SK-N-MC (cell line): ENCODE data around the gene FGG.

Experiments
- DNase-seq: peaks from one replicate; pipeline ENCODE4 v3.0.0-alpha.2; 2011; ENCODE audit warnings: low read depth, low spot score
- H3K27ac ChIP-seq: fragments of 200-600 bp; sonication (generic); 2 replicates; pipeline ENCODE4 v1.5.1; 2016; ENCODE audit warnings: mixed run types
- H3K36me3 ChIP-seq: fragments of 200-600 bp; sonication (generic); 2 replicates; pipeline ENCODE4 v1.6.1; 2017; ENCODE audit warnings: antibody characterized with exemption, low read length, mixed read lengths; ENCODE audit not compliant: insufficient read depth
- H3K4me3 ChIP-seq: fragments of 200-600 bp; sonication (generic); 2 replicates; pipeline ENCODE4 v1.5.1; 2016
- H3K9ac ChIP-seq: fragments of 200-600 bp; sonication (generic); 2 replicates; pipeline ENCODE4 v1.8.0; 2017; ENCODE audit warnings: mixed run types, mixed read lengths; ENCODE audit not compliant: insufficient read length
- H3K9me3 ChIP-seq: fragments of 200-600 bp; sonication (generic); 2 replicates; pipeline ENCODE4 v1.6.1; 2017; ENCODE audit warnings: low read depth, mild to moderate bottlenecking, antibody characterized with exemption, low read length, moderate library complexity, mixed read lengths
- EZH2 ChIP-seq: fragments of 200-600 bp; sonication (generic); IDR thresholded peaks from one replicate; pipeline ENCODE4 v1.6.1; 2017; ENCODE audit warnings: antibody characterized with exemption
- FOXP2 ChIP-seq: optimal IDR thresholded peaks from 2 replicates; pipeline ENCODE3; 2011; ENCODE audit warnings: mild to moderate bottlenecking, moderate library complexity; ENCODE audit not compliant: insufficient read depth; ENCODE audit errors: extremely low read length, control extremely low read depth
- POLR2AphosphoS5 ChIP-seq: IDR thresholded peaks from 2 replicates; pipeline ENCODE4 v1.6.1; 2012; ENCODE audit warnings: mild to moderate bottlenecking, low read depth, low read length, borderline replicate concordance

Gene FGG

GRCh38 chr4:154584259-154584658 lies 28.2 kb downstream of the FGG start:
- Histone ChIP-seq H3K27ac (no peak overlapping the region), H3K9me3 (no peaks in the 10 kb centered on the region), H3K4me3 (no peak overlapping the region), H3K9ac (no peak overlapping the region), H3K36me3 (no peaks in the 10 kb centered on the region)
- DNase-seq: no peak
- TF ChIP-seq EZH2: no peak

DNA sequence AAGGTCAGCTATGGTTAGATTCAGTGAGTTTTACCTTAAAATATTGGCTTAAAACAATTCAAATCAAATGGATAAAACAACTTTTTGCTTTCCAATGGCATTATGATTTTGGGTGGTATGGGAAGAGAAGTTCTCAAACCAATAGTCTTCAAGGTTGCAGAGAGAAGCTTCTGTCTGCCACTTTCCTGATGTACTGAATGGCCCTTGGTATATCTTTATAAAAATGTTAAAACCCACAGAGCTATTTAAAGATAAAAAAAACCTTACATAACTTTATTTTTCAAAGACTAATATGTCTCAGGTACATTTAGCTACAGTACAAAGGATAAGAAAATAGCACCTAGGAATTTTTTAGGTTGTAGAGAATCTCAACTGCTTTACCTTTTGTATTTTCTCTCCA lies 28.8 kb downstream of the FGG start:
- Histone ChIP-seq H3K9me3 (no peaks in the 10 kb centered on the region), H3K27ac (no peak overlapping the region), H3K4me3 (no peak overlapping the region), H3K9ac (no peak overlapping the region), H3K36me3 (no peaks in the 10 kb centered on the region)
- TF ChIP-seq FOXP2 (no peak), EZH2 (no peak), POLR2AphosphoS5 (no peak)
- no peak for DNase-seq

DNA sequence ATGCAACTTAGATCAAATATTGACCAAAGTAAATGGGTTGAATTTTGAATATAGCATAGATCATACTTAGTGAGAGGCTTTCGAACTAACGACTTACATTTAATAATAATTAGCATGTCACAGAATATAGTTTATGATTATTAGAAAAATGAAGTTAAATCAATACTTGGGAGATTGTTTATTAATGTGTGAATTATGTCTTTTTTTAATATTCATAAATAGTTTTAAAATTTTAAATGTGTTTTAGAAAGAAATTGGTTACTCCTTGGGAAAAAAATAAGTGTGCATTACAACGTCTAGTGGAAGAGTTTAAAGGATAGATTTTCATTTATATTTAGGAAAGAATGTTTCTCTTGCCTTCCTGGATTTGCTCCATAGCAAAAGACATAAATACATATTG lies 29.2 kb downstream of the FGG start:
- H3K9ac ChIP-seq: no peak overlapping the region
- TF ChIP-seq FOXP2 (no peak), EZH2 (no peak), POLR2AphosphoS5 (no peak)
- DNase-seq: no peak

DNA sequence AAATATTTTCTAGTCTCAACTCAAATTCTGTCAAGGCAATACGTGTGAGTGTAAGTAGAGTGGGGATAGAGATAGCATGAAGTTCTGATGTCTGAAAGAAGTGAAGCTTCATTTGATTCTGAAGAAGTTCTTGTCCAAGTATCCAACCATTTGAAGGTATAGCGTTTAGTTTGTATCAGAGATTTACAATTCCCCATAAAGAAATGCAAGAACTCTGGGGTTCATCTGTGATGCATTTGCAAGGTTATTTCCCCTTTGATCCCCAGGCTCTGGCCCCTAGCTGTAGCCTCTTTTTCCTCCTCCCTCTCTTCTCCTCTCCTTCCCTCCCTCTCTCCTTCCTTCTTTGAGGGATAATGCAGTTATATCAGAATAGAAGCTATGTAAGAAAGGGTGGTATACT lies 29.7 kb downstream of the FGG start:
- Histone ChIP-seq H3K27ac (no peak overlapping the region), H3K9ac (no peak overlapping the region), H3K36me3 (no peaks in the 10 kb centered on the region), H3K9me3 (no peaks in the 10 kb centered on the region), H3K4me3 (no peak overlapping the region)
- no peak for DNase-seq
- TF ChIP-seq FOXP2: no peak

More for the DNA sequence above, 29.2 kb downstream of the FGG start:
- H3K36me3 ChIP-seq: no peaks in the 10 kb centered on the region
- H3K27ac ChIP-seq: no peak overlapping the region
- H3K4me3 ChIP-seq: no peak overlapping the region
- H3K9me3 ChIP-seq: no peaks in the 10 kb centered on the region

GRCh38 chr4:154579927-154580326 lies 32.5 kb downstream of the FGG start:
- TF ChIP-seq EZH2: no peak
- no peak for TF ChIP-seq FOXP2
- no peak for TF ChIP-seq POLR2AphosphoS5
- Histone ChIP-seq H3K9ac (no peak overlapping the region), H3K9me3 (no peaks in the 10 kb centered on the region), H3K4me3 (no peak overlapping the region), H3K36me3 (no peaks in the 10 kb centered on the region), H3K27ac (no peak overlapping the region)
- no peak for DNase-seq

- Histone ChIP-seq H3K9ac (no peak overlapping the region), H3K9me3 (no peaks in the 10 kb centered on the region)
Observed at GRCh38 chr4:154578919-154579318, 33.5 kb downstream of the FGG start.

GRCh38 chr4:154577324-154577723 lies 35.1 kb downstream of the FGG start:
- H3K27ac ChIP-seq: no peak overlapping the region
- no peak for TF ChIP-seq EZH2
- TF ChIP-seq FOXP2: no peak
- TF ChIP-seq POLR2AphosphoS5: no peak
- no peaks in the 10 kb centered on the region for H3K9me3 ChIP-seq

More at GRCh38 chr4:154578919-154579318, 33.5 kb downstream of the FGG start:
- TF ChIP-seq FOXP2 (no peak), POLR2AphosphoS5 (no peak), EZH2 (no peak)
- DNase-seq: no peak
- Histone ChIP-seq H3K36me3 (no peaks in the 10 kb centered on the region), H3K4me3 (no peak overlapping the region), H3K27ac (no peak overlapping the region)

GRCh38 chr4:154574311-154574710 lies 38.1 kb downstream of the FGG start:
- TF ChIP-seq FOXP2: no peak
- H3K36me3 ChIP-seq: no peaks in the 10 kb centered on the region

More at GRCh38 chr4:154577324-154577723, 35.1 kb downstream of the FGG start:
- no peak overlapping the region for H3K9ac ChIP-seq
- no peak for DNase-seq
- H3K4me3 ChIP-seq: peak overlapping the region; percentile 29; the same call in 1 of the 2 replicates
- no peaks in the 10 kb centered on the region for H3K36me3 ChIP-seq

DNA sequence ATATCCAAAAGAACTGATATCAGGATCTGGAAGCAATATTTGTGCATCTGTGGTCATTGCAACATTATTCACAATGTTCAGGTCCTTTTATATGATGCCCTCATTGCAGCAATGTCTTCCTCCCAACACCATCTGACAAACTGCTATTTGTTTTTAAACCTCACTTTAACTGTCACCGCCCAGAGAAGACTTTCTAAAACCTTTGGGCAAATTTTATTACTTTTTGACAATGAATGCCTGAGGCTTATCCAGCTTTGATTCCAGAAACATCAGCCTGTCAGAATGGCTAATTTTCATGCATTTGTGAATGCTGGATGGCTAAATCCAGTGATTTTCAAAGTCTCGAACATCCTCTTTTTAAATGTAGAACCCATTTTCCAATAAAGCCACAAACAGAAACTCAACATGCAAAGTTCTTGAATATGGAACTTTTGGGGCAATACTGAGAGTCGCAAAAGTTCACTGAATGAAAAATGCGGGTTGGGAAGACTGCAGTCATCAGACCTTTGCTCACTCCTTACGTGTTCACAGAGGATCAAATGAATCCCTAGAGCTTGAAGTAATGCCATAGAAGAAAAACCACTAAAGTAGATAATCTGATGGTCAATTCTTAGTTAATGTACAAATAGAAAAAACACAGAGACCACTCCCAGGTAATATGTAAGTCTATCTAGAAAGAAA lies 39.1 kb downstream of the FGG start:
- Histone ChIP-seq H3K27ac (no peak overlapping the region), H3K9me3 (no peaks in the 10 kb centered on the region), H3K36me3 (no peaks in the 10 kb centered on the region), H3K9ac (no peak overlapping the region), H3K4me3 (no peak overlapping the region)
- no peak for TF ChIP-seq FOXP2
- no peak for TF ChIP-seq POLR2AphosphoS5
- TF ChIP-seq EZH2: no peak
- no peak for DNase-seq

More at GRCh38 chr4:154574311-154574710, 38.1 kb downstream of the FGG start:
- DNase-seq: no peak
- Histone ChIP-seq H3K9ac (no peak overlapping the region), H3K9me3 (no peaks in the 10 kb centered on the region), H3K4me3 (no peak overlapping the region), H3K27ac (no peak overlapping the region)
